Activated T-cell treated with anti-CD3 and anti-CD28 coated beads for 48 hours (primary cell): ENCODE results near the gene CAMK2G.
A peak's percentile ranks its signal among the peaks of the same experiment; 100 is the strongest.
"Not testable (repeated sequence)": the region's sequence is repeated elsewhere in the genome, so short reads cannot be mapped to it uniquely, and the experiment has no call there.

ENCODE experiments used
- DNase-seq: peaks from one replicate; pipeline ENCODE4 v3.0.0-alpha.2; 2020; ENCODE audit warnings: low read depth

CAMK2G gene

DNA sequence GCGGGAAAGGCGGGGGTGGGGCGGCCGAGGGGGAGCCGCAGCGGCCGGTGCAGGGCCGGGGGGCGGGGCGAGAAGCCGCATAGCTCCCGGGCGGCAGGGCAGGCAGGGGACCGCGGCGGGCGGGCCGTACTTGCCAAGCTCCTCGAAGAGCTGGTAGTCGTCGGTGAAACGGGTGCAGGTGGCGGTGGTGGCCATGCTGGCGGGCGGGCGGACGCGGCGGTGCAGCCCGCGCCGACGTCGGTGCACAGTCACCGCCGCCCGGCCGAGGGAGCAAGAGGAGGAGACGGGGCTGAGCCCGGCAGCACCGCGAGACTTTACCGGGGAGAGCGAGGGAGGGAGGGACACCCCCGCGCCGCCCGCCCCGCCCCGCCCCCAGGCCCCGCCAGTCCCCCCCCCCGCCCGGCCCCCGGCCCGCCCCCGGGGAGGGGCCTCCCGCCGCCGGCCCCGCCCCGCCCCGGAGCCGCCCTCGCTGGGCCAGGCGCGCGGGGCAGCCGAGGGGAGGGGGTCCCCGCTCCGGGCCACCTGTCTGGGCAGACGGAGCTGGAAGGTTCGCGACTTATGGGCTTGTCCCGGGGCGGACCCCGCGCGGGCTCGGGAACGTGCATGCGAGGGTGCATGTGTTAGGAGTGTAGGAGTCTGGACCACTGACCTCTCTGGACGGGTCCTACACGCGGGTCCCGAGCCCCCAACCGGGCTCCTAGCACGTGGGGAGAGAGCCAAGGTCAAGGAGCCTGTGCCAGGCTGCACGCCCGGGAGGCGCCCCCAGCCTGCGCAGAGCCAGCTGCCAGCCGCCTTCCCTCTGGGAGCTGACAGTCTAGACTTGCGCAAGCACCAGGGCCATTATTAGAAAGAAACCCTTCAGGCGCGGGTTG is at the start of gene CAMK2G:
Gene CAMK2G (minus strand): TSS at position 289 of the 872 bp plus-strand sequence. CDS start 94 bp downstream, at position 195.
- peak; percentile 77 for DNase-seq

DNA sequence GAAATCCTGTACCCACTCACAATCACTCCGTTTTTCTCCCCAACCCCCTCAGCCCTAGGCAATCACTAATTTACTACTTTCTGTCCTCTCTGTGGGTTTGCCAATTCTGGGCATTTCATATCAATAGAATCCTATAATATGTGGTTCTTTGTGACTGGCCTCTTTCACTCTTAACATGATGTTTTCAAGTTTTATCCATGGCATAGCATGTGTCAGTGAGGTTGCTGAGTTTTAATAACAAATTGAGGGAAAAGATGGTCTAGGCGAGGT is 48.4 kb upstream of the CAMK2G start:
- DNase-seq = no peak

DNA sequence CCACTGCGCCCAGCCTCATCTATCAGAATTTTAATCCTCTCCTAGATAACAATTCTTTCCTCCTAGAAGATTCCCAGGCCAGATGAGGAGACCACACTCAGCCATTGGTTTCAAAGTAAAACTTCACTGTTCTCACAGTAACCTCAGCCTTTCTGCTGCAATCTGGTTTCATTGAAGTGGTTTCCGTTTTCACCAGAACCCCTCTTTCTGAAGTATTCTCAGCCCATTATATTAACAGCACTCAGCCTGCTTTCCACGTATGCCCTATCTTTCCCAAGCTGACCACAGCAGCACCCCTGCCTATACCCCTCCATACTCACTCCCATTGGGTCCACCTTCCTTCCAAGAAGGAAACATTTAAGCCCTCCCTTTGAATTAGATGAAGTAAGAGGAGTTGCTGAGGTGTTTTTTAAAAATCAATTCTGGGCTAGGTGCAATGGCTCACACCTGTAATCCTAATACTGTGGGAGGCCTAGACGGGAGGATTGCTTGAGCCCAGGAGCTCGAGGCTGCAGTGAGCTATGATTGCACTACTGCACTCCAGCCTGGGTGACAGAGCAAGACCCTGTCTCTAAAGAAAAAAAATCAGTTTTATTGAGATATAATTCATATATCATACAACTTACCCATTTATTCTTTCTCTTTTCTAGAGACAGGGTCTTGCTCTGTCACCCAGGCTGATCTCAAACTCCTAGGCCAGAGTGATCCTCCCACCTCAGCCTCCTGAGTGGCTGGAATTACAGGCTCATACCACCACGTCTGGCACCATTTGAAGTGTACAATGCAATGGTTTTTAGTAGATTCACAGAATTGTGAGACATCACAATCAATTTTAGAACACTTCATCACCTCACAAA is 47.9 kb upstream of the CAMK2G start:
- no peak for DNase-seq

- no peak for DNase-seq
Measured at GRCh38 chr10:73920089-73920488, 45.7 kb upstream of the CAMK2G start.

GRCh38 chr10:73919481-73919880 is 45.1 kb upstream of the CAMK2G start:
- not testable (repeated sequence) for DNase-seq

DNA sequence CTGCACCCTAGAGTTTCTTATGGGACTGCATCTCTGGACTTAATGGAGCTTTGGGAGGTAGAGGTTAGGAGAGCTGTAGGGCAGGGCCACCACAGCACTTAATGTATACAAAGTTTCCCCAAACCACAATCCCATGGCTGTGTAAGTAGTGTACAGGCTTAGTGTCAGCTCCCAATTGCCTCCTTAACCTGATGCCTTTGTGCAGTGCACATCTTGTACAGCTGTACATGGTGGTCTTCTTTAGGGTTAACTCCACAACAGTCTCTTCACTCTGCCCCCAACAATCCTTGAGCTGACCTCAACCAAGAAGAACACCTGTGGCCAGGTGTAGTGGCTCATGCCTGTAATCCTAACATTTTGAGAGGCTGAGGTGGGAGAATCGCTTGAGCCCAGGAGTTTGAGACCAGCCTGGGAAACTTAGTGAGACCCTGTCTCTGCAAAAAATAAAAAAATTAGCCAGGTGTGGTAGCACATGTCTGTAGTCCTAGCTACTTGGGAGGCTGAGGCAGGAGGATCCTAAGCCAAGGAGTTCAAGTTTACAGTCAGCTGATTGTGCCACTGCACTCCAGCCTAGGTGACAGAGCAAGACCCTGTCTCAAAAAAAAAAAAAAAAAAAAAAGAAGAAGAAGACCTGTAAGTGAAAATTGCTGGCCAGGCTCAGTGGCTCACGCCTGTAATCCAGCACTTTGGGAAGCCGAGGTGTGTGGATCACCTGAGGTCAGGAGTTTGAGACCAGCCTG is 43.4 kb upstream of the CAMK2G start:
- no peak for DNase-seq

GRCh38 chr10:73916761-73917470 is 42.6 kb upstream of the CAMK2G start:
- no peak for DNase-seq

- no peak for DNase-seq
Measured at GRCh38 chr10:73915206-73915851, 41.0 kb upstream of the CAMK2G start.

DNA sequence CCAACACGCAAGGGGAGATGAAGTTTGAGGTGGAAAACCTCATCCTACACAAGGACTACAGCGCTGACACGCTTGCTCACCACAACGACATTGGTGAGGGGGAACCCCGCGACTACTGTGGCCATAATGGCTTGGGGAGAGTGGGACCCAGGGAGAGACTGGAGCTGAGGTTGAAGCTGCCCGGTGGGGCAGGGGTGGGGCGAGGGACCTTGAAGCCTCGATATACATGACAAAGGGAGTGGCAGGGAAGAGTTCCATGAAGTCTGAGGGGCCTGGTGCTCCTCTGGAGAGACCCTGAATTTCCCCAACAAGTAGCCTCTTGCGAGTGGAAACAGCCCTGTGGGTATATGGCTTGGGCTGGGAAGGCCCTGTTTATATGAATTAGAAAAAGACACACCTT is 39.7 kb upstream of the CAMK2G start:
- DNase-seq = no peak

DNA sequence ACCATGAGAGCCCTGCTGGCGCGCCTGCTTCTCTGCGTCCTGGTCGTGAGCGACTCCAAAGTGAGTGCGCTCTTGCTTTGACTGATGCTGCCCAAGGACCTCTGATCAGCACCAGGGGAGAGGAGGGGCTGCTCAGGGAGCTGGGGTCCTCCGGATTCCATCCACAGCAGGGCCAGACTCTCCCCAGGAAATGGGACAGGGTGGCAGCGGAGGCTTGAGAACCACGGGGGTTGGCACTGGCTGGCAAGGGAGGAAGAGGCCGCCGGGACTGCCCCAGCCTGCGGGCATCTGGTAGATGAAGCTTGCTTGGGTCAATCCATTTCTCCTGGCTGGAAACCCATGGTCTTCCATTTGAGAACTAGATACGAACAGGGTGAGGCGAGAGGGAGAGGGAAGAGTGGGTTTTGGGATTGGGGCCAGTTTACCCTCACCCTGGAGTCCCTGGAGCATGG is 37.2 kb upstream of the CAMK2G start:
- DNase-seq = no peak

GRCh38 chr10:73910764-73911552 is 36.6 kb upstream of the CAMK2G start, which contains the start of gene PLAU:
Gene PLAU, plus strand, starts transcription at chr10:73911132. Its CDS starts 424 bp downstream, at chr10:73911556.
- no peak for DNase-seq

GRCh38 chr10:73910401-73910763 is 36.0 kb upstream of the CAMK2G start:
- no peak for DNase-seq

DNA sequence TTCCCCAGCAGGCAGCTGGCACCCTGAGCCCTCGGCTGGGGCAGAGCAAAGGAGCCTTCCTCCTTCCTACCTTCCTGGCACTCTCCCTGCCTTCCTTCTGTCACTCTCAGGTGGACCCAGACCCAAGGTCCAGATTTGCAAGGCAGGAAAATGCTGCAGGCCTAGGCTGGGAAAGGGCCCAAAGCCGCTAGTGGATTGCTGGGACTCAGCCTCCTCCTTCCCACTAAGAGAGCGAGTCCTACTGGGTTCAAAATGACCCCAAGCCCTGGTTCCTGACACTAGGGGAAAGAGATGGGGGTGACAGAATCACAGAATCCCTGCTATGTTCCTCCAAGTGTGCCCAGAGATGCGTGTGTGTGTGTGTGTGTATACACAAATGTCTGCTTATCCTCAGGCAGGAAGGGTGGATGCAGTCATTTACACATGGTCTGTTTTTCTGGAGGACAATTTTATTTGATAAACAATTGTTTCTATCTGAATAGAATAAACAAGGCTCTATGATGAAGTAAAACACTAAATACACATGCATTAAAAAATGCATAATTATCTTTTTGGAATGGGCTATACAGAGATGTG is 35.3 kb upstream of the CAMK2G start:
- no peak for DNase-seq

DNA sequence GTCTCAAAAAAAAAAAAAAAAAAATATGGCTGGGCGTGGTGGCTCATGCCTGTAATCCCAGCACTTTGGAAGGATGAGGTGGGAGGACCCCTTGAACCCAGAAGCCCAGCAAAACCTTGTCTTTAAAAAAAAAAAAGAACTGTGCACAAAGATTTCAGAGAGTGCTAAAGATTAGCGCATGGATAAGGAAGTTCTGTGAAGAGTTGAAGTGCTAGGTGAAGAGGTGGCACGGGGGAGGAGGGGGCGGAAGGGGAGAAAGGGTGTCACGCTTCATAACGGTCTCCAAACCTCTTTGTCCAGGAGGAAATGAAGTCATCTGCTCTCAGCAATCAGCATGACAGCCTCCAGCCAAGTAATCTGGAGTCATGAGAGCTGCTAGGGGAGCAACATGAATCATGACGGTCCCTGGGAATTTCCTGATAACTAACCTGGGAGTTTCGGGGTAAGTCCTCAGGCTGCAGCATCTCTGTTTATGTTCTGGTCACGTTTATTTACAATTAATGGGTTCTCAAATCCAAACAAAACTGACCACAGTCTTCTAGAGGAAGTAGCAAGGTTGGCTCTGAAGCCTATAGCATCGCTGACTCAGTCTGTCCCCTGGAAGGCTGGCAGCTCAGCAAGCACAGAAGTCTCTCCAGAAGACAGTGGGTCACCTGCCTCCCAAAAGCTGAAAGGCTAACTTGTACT is 34.6 kb upstream of the CAMK2G start:
- peak; percentile 40 for DNase-seq

DNA sequence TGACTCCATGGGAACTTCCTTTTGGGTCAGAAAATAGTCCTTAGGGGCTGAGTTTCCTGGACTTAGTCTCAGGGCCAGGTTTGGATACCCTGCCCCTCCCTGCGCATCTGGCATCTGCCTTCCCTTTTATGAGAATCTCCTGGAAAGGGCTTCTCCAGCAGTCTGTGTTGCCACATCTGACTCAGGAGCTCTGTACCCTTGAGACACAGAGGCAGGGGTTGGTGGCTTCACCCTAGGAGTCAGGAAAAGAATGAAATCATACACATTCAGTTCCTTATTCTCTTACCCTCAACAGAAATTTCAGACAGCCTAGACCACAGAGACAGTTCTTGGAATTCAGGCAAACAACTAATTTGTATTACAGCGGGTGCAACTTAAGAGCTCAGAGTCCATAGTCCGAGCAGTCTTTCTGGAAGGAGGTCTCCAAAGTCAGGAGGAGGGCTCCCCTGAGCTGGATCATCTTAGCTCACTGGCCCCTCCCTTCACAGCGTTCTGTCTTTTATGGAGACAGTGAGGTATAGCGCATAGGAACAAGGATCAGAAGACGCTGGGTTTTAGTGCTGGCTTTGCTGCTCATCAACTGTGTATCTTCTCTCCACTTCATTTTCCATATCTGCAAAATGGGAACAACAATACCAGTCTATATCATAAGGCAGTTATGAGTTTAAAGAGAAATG is 33.6 kb upstream of the CAMK2G start:
- no peak for DNase-seq

DNA sequence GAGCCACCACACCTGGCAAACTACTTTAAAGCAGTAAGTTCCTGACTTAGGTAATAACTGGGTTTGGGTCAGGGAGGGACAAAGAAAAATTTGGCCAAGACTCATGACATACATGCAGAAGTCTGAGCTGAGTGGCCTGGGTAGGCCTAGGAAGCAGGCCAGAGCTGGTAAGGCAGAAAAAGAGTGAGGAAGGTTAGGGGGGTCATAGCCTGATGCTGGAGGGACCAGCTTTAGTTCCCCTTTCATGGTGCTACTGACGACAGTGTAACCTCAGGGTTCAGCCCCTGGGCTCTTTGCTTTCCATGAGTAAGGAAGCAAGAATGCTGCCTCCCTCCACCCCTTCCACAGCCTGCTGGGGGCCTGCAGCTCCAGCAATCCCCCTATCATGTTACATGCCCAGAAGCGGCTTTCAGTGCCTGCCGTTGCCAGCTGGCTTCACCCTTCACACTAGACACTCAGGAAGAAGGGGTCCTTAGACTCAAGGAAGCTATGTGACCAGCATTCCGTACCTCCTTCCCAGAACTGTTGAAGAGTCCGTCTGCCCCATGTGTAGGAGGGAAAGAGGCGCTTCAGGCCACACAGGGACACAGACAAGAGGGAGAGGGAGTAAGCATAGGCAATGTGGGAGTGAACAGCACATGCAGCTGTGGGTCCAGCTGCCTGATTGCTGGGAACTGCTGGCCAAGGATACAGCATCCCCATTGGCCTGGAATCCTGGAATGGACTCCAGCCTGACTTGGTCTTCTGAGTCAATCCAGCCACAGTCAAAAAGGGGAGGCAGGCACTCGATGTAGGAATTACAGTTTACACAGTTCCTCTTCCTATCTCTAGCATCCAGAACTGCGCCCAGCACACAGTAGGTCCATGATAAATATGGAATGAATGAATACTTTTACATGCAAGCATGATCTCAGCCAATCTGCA is 32.4 kb upstream of the CAMK2G start:
- no peak for DNase-seq

DNA sequence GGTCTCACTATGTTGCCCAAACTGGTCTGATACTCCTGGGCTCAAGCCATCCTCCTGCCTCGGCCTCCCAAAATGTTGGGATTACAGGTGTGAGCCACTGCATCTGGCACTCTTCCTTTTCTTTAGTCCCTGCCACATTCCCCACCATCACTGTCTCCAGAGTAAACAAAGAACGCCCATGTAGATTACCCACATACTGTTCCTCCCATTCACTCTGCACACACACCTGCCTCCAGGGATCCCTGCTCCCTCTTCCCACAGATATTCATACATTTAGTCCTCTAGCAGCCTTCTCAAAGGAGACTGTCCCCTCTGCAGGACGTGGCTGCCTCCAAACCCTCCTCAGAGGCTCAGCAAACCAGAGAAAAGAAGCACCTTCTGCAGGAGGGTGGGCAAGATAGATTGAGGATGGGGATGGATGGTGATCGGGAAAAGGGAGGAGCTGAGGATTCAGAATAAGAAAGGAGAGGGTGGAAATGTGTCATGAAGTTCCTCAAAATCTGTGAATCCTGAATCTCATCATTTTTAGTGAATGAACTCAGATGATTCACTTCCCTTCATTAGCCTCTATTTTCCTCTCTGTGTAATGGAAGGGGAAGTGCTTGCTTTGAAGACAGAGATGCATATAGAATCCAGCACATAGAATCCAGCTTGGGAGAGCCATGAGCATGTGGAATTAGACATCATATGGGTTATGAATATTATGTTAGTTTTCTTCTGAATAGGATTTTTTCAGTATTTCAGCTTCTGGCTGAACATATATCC is 31.1 kb upstream of the CAMK2G start:
- no peak for DNase-seq
